Lung (tissue), 12 donors: ENCODE data around the gene UTP4. TPM values are rescaled to one million over a fixed set of nuclear protein-coding genes. Genes with fewer than 3 reads are reported as not detected.

ENCODE experiments used
- ATAC-seq: fragments of 200-7000 bp; cut with Tn5 transposase; one replicate; pipeline ENCODE4 v1.9.1; 2020; ENCODE audit warnings: moderate number of reproducible peaks; ENCODE audit not compliant: insufficient read depth, low FRiP score
- DNase-seq, 3 donors: peaks; one replicate each; pipeline ENCODE4 v3.0.0-alpha.2; 2013 to 2017
- H3K27ac ChIP-seq, 2 donors: one replicate each; pipeline ENCODE4 v1.5.1; 2013; ENCODE audit warnings: mild to moderate bottlenecking in 2 of 2, moderate library complexity in 2 of 2, control low read depth in 1 of 2, inconsistent platforms in 1 of 2, low read depth in 1 of 2, low read length in 1 of 2
- H3K27me3 ChIP-seq, 3 donors: one replicate each; pipeline ENCODE4 v1.5.1; 2013; ENCODE audit warnings: low read length in 2 of 3; ENCODE audit not compliant: control insufficient read depth in 3 of 3, insufficient read depth in 3 of 3
- H3K36me3 ChIP-seq, 4 donors: one replicate each; pipeline ENCODE4 v1.5.1; 2013; ENCODE audit warnings: low read length in 4 of 4, mild to moderate bottlenecking in 1 of 4, moderate library complexity in 1 of 4; ENCODE audit not compliant: control insufficient read depth in 4 of 4, insufficient read depth in 4 of 4
- H3K4me1 ChIP-seq, 5 donors: one replicate each; pipeline ENCODE4 v1.5.1; 2013; ENCODE audit warnings: low read length in 5 of 5, mild to moderate bottlenecking in 2 of 5, moderate library complexity in 1 of 5; ENCODE audit not compliant: control insufficient read depth in 5 of 5, insufficient read depth in 5 of 5
- H3K4me3 ChIP-seq: one replicate; pipeline ENCODE4 v1.5.1; 2013; ENCODE audit warnings: mild to moderate bottlenecking, control low read depth, moderate library complexity
- H3K9ac ChIP-seq, 2 donors: one replicate each; pipeline ENCODE4 v1.5.1; 2013; ENCODE audit warnings: low read length in 2 of 2, control low read depth in 1 of 2; ENCODE audit not compliant: insufficient read depth in 1 of 2
- H3K9me3 ChIP-seq, 4 donors: one replicate each; pipeline ENCODE4 v1.5.1; 2013; ENCODE audit warnings: low read length in 3 of 4, mild to moderate bottlenecking in 1 of 4, moderate library complexity in 1 of 4; ENCODE audit not compliant: control insufficient read depth in 4 of 4, insufficient read depth in 3 of 4
- WGBS, 2 donors: extraction: QIAGEN DNeasy Blood & Tissue Kit; methylation state at CpG; one replicate each; pipeline ENCODE4 v1.1.7; 2013; 5-methylcytosine and 5-hydroxymethylcytosine counted together
- polyA plus RNA-seq, 2 donors: library from polyadenylated mRNA; stranded (reverse); fragments of 200-250 nt; gene quantifications; one replicate each; pipeline ENCODE4 v1.2.1, GENCODE V29; 2013
- total RNA-seq, 2 donors: library from RNA; depleted of rRNA in 1 of 2; stranded (reverse); fragments of >200 nt in 1 of 2; gene quantifications; one replicate each; pipeline ENCODE4 v1.2.1, GENCODE V29; 2014 to 2021
- TF ChIP-seq, protein P1 (sequence below): IDR thresholded peaks from 2 replicates; pipeline ENCODE4 v1.5.1; 2012; ENCODE audit warnings: mild to moderate bottlenecking; ENCODE audit errors: control extremely low read depth, extremely low read depth
- donor health status: control.
- donor health status: control.
- donor health status: Bipolar disorder and iron deficiency.
- donor health status: healthy.
- donor health status: DM: yes; HTN: yes; CAD: no.

UTP4 gene
- total and polyA plus RNA-seq, 4 donors = 18.1 to 34.5 (median 26.0) TPM

DNA sequence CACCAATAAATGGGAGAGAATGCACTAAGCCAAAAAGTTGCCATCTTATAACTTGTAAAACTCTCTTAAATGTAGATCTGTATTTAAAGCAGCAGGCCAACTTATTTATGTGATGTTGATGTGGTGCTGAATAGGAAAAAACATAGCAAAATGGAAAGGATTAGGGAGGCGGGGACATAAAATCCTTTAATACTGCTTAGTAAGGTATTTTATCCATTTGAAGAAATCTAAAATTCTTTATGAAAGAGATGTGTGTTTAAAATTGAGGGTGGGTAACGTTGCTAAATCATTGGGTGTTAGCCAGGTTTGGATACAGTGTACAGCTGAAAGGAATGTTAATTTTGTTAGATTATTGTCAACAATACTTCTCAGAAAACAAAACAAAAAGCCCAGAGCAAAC lies 68.8 kb downstream of the UTP4 start:
- Histone ChIP-seq H3K4me1 (peaks cover 3 to 16% (median 6%) of the 10 kb centered on the region in 5 donors), H3K36me3 (no peaks in the 10 kb centered on the region), H3K27ac (no peak overlapping the region), H3K27me3 (no peaks in the 10 kb centered on the region), H3K4me3 (no peak overlapping the region), H3K9ac (peak overlapping the region; percentile 11 to 35), H3K9me3 (no peaks in the 10 kb centered on the region)
- no peak for ATAC-seq
- TF ChIP-seq, protein P1, sequence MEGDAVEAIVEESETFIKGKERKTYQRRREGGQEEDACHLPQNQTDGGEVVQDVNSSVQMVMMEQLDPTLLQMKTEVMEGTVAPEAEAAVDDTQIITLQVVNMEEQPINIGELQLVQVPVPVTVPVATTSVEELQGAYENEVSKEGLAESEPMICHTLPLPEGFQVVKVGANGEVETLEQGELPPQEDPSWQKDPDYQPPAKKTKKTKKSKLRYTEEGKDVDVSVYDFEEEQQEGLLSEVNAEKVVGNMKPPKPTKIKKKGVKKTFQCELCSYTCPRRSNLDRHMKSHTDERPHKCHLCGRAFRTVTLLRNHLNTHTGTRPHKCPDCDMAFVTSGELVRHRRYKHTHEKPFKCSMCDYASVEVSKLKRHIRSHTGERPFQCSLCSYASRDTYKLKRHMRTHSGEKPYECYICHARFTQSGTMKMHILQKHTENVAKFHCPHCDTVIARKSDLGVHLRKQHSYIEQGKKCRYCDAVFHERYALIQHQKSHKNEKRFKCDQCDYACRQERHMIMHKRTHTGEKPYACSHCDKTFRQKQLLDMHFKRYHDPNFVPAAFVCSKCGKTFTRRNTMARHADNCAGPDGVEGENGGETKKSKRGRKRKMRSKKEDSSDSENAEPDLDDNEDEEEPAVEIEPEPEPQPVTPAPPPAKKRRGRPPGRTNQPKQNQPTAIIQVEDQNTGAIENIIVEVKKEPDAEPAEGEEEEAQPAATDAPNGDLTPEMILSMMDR = no peak
- peak in 1 of 3 donors; percentile 39 for DNase-seq
- WGBS, 2 donors = 52 to 64% methylated on average over 2 of the region's 2 CpGs

DNA sequence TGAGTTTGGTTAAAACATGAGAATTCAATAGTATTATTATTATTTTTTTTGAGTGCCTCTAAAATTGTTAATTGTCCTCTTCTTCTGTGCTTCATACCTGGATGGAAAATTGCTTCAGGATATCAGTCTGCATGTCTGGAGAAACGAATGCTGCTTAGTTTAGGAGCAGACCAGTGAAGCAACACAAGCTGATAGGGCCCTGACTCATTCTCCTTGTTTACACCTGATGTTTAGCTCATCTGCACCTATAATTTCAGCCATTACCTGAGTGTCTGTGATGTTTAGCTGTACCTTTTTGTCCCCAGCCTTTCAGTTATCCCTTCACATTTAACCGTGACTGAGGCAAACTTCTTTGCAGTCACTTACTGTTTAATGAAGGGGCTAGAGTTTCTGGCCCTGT lies 69.3 kb downstream of the UTP4 start:
- TF ChIP-seq, protein P1 = no peak
- Histone ChIP-seq H3K9ac (no peak overlapping the region), H3K4me3 (no peak overlapping the region), H3K36me3 (no peaks in the 10 kb centered on the region), H3K27ac (no peak overlapping the region), H3K4me1 (peaks cover 3 to 16% (median 6%) of the 10 kb centered on the region in 5 donors), H3K27me3 (no peaks in the 10 kb centered on the region), H3K9me3 (no peaks in the 10 kb centered on the region)
- WGBS, 2 donors = 60 to 74% methylated on average over 2 of the region's 2 CpGs
- DNase-seq (no peak), ATAC-seq (no peak)

DNA sequence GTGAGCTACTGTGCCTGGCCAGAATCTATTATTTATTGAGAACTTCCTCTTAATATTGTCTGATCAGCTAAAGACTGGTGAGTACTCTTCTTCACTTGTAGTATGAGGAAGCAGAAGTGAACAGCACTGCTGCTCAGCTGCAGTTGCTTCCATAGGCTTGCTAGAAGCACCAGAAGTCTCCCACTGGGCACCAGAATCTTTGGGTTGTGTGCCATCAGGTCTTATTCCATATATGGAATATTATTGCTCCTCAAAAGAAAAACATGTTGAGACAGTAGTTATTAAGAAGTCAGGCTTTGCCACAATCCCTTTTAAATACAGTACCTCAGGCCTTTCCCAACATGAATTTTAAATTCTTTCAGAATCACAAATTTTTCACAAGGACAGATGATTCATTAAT lies 71.7 kb downstream of the UTP4 start:
- Histone ChIP-seq H3K36me3 (no peaks in the 10 kb centered on the region), H3K27ac (no peak overlapping the region), H3K4me3 (no peak overlapping the region), H3K9ac (no peak overlapping the region), H3K9me3 (no peaks in the 10 kb centered on the region), H3K4me1 (peaks cover 3 to 16% (median 6%) of the 10 kb centered on the region in 5 donors), H3K27me3 (no peaks in the 10 kb centered on the region)
- no peak for DNase-seq
- no peak for ATAC-seq
- TF ChIP-seq, protein P1 = no peak

DNA sequence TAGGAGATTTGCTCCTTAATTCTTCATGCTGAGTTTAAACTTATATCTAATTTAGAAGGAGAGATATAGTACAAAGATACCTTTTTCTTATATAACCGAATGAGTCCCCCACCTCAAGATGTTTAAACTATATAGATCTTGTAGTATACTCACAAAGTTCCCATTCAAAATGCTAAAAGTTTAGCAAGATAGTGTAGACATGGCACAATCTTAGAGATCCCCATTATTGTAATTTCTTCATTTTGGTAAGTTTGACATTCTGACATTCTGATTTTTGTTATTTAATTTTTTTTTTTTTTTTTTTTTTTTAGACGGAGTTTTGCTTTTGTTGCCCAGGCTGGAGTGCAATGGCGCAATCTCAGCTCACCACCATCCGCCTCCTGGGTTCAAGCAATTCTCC lies 77.3 kb downstream of the UTP4 start:
- no peaks in the 10 kb centered on the region for H3K9me3 ChIP-seq
- no peak for DNase-seq
- TF ChIP-seq, protein P1 = no peak
- H3K4me1 ChIP-seq = peaks cover 0 to 2% (median 0%) of the 10 kb centered on the region in 5 donors
- no peaks in the 10 kb centered on the region for H3K36me3 ChIP-seq
- H3K27ac ChIP-seq = no peak overlapping the region
- 89 to 97% methylated on average over 4 of the region's 4 CpGs for WGBS, 2 donors
- no peak for ATAC-seq
- H3K4me3 ChIP-seq = no peak overlapping the region
- no peak overlapping the region for H3K9ac ChIP-seq
- H3K27me3 ChIP-seq = no peaks in the 10 kb centered on the region
